A549 (cell line): ENCODE data around the gene SACM1L. TPM values are rescaled to one million over a fixed set of nuclear protein-coding genes. Genes with fewer than 3 reads are reported as not detected.

Experiments
- BCL3 ChIP-seq: fragments of >200 bp; sonication (Bioruptor Twin); formaldehyde crosslinking; IDR thresholded peaks from 3 replicates; pipeline ENCODE4 v1.6.1; 2016
- BHLHE40 ChIP-seq: IDR thresholded peaks from 2 replicates; pipeline ENCODE4 v1.6.1; 2012; ENCODE audit warnings: low read depth, low read length, inconsistent platforms
- CBX2 ChIP-seq: fragments of 200-600 bp; sonication (generic); IDR thresholded peaks from 2 replicates; pipeline ENCODE4 v1.6.1; 2016; ENCODE audit warnings: low read depth, mild to moderate bottlenecking, borderline replicate concordance
- CEBPB ChIP-seq, 2 experiments: fragments of >200 bp in 1 of 2; sonication (Bioruptor Twin) in 1 of 2; formaldehyde crosslinking in 1 of 2; IDR thresholded peaks; 2 replicates each; pipeline ENCODE4 v1.6.1; 2012 to 2016
- CHD4 ChIP-seq: fragments of 200-600 bp; sonication (generic); IDR thresholded peaks from 2 replicates; pipeline ENCODE4 v1.6.1; 2016; ENCODE audit warnings: antibody characterized with exemption, mild to moderate bottlenecking, borderline replicate concordance
- CTCF ChIP-seq: fragments of >200 bp; sonication (Bioruptor Twin); formaldehyde crosslinking; IDR thresholded peaks from 3 replicates; pipeline ENCODE4 v1.5.1; 2016
- E2F6 ChIP-seq: IDR thresholded peaks from 2 replicates; pipeline ENCODE4 v1.6.1; 2012; ENCODE audit warnings: low read depth, borderline replicate concordance
- EHMT2 ChIP-seq: fragments of 200-600 bp; sonication (generic); IDR thresholded peaks from 2 replicates; pipeline ENCODE4 v1.6.1; 2016; ENCODE audit warnings: antibody characterized with exemption, low read depth, mild to moderate bottlenecking, moderate library complexity
- ESRRA ChIP-seq: fragments of 150-350 bp; IDR thresholded peaks from 2 replicates; pipeline ENCODE4 v1.6.1; 2014; ENCODE audit warnings: mild to moderate bottlenecking, low read length, borderline replicate concordance
- FOSB ChIP-seq: fragments of 250-450 bp; sonication (Bioruptor Pico); IDR thresholded peaks from 2 replicates; pipeline ENCODE4 v1.5.0; 2020; ENCODE audit warnings: mild to moderate bottlenecking, moderate library complexity
- FOSL2 ChIP-seq, 2 experiments: fragments of 450-650 bp in 1 of 2; fragments of >200 bp in 1 of 2; sonication (Bioruptor Twin) in 1 of 2; formaldehyde crosslinking; IDR thresholded peaks; 2 replicates each; pipeline versions ENCODE4 v1.5.0 to v1.6.1; 2016 to 2020; ENCODE audit warnings: mild to moderate bottlenecking in 1 of 2, moderate library complexity in 1 of 2
- HDAC2 ChIP-seq: fragments of 200-600 bp; sonication (generic); IDR thresholded peaks from 2 replicates; pipeline ENCODE4 v1.6.1; 2016
- HES2 ChIP-seq: fragments of >200 bp; sonication (Bioruptor Twin); formaldehyde crosslinking; IDR thresholded peaks from 2 replicates; pipeline ENCODE4 v1.6.1; 2016
- HEYL ChIP-seq: fragments of 250-450 bp; sonication (Bioruptor Pico); IDR thresholded peaks from 2 replicates; pipeline ENCODE4 v1.8.0; 2021; ENCODE audit warnings: mild to moderate bottlenecking, moderate library complexity
- HOXA7 ChIP-seq: fragments of 250-450 bp; sonication (Bioruptor Pico); IDR thresholded peaks from 2 replicates; pipeline ENCODE4 v1.5.0; 2020; ENCODE audit warnings: mild to moderate bottlenecking, moderate library complexity
- HOXB13 ChIP-seq: fragments of 250-450 bp; sonication (Bioruptor Pico); IDR thresholded peaks from 2 replicates; pipeline ENCODE4 v1.5.0; 2020; ENCODE audit warnings: low read depth, mild to moderate bottlenecking, moderate library complexity
- JUN ChIP-seq, 2 experiments: fragments of >200 bp; sonication (Bioruptor Twin); formaldehyde crosslinking; IDR thresholded peaks; 2 replicates in 1 of 2; 3 replicates in 1 of 2; pipeline ENCODE4 v1.6.1; 2016 to 2017
- KDM1A ChIP-seq: fragments of 200-600 bp; sonication (generic); IDR thresholded peaks from 2 replicates; pipeline ENCODE4 v1.6.1; 2016; ENCODE audit warnings: low read depth, mild to moderate bottlenecking
- MAFK ChIP-seq: fragments of 450-650 bp; IDR thresholded peaks from 2 replicates; pipeline ENCODE4 v1.6.1; 2014; ENCODE audit not compliant: partially characterized antibody
- MAZ ChIP-seq: fragments of 150-350 bp; IDR thresholded peaks from 2 replicates; pipeline ENCODE4 v1.6.1; 2014; ENCODE audit warnings: antibody characterized with exemption, low read depth, low read length, borderline replicate concordance
- MYC ChIP-seq: IDR thresholded peaks from 2 replicates; pipeline ENCODE4 v1.6.1; 2012; ENCODE audit warnings: mild to moderate bottlenecking, inconsistent platforms, low read length, improper control_type of control experiment, borderline replicate concordance
- NPAS2 ChIP-seq: fragments of 250-450 bp; sonication (Bioruptor Pico); IDR thresholded peaks from 2 replicates; pipeline ENCODE4 v1.8.0; 2022; ENCODE audit warnings: mild to moderate bottlenecking, moderate library complexity, borderline replicate concordance
- POLR2A ChIP-seq: IDR thresholded peaks from 2 replicates; pipeline ENCODE4 v1.6.1; 2012; ENCODE audit warnings: mild to moderate bottlenecking, low read length
- POLR2AphosphoS2 ChIP-seq: conservative IDR thresholded peaks from 2 replicates; pipeline ENCODE4 v1.6.1; 2012; ENCODE audit warnings: low read length, improper control_type of control experiment, inconsistent platforms
- RCOR1 ChIP-seq: fragments of 150-350 bp; IDR thresholded peaks from 2 replicates; pipeline ENCODE4 v1.6.1; 2014; ENCODE audit warnings: antibody characterized with exemption, low read length, low read depth
- REST ChIP-seq: fragments of 200-600 bp; sonication (generic); IDR thresholded peaks from 2 replicates; pipeline ENCODE4 v1.6.1; 2016; ENCODE audit warnings: antibody characterized with exemption, mild to moderate bottlenecking, moderate library complexity
- SMC3 ChIP-seq: fragments of >200 bp; sonication (Bioruptor Twin); formaldehyde crosslinking; IDR thresholded peaks from 3 replicates; pipeline ENCODE4 v1.6.1; 2018; ENCODE audit warnings: inconsistent platforms
- TFCP2L1 ChIP-seq: fragments of 250-450 bp; sonication (Bioruptor Pico); IDR thresholded peaks from 2 replicates; pipeline ENCODE4 v1.5.0; 2021; ENCODE audit warnings: mild to moderate bottlenecking
- TP53 ChIP-seq: fragments of 250-450 bp; sonication (Bioruptor Pico); IDR thresholded peaks from 2 replicates; pipeline ENCODE4 v1.5.0; 2021; ENCODE audit warnings: mild to moderate bottlenecking, moderate library complexity
- ZC3H11A ChIP-seq: fragments of 450-650 bp; IDR thresholded peaks from 2 replicates; pipeline ENCODE4 v1.6.1; 2014; ENCODE audit warnings: antibody characterized with exemption, mild to moderate bottlenecking
- ZSCAN20 ChIP-seq: fragments of 250-450 bp; sonication (Bioruptor Pico); IDR thresholded peaks from 2 replicates; pipeline ENCODE4 v1.8.0; 2022; ENCODE audit warnings: mild to moderate bottlenecking, moderate library complexity
- polyA plus RNA-seq, 4 experiments: library from polyadenylated mRNA; depleted of rRNA in 3 of 4; stranded (reverse); fragments of >200 nt; fragmentation: RNase III in 1 of 4; extraction: RNeasy Plus Mini Kit Qiagen cat#74134 plus additional on column Dnase treatment in 1 of 4; gene quantifications; 2 replicates in 3 of 4; 3 replicates in 1 of 4; pipeline ENCODE4 v1.2.3, GENCODE V29; 2011 to 2017
- TF ChIP-seq, protein P1 (sequence below): fragments of 150-350 bp; IDR thresholded peaks from 2 replicates; pipeline ENCODE4 v1.6.1; 2014; ENCODE audit warnings: low read depth, mild to moderate bottlenecking, low read length

Gene SACM1L
- polyA plus RNA-seq, 2 of the 4 experiments (the other 2 are of a cell fraction) = 21.1 to 27.8 TPM

- TF ChIP-seq TFCP2L1 (CRISPR knock-in tag) = no peak
- TF ChIP-seq TP53 (CRISPR knock-in tag) = no peak
- 0 out of 3 replicates have a peak, but pooled peaks have one; percentile 11 for TF ChIP-seq SMC3
- TF ChIP-seq KDM1A = no peak
- no peak for TF ChIP-seq POLR2A
- TF ChIP-seq, protein P1, sequence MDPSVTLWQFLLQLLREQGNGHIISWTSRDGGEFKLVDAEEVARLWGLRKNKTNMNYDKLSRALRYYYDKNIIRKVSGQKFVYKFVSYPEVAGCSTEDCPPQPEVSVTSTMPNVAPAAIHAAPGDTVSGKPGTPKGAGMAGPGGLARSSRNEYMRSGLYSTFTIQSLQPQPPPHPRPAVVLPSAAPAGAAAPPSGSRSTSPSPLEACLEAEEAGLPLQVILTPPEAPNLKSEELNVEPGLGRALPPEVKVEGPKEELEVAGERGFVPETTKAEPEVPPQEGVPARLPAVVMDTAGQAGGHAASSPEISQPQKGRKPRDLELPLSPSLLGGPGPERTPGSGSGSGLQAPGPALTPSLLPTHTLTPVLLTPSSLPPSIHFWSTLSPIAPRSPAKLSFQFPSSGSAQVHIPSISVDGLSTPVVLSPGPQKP = no peak
- TF ChIP-seq FOSL2 (IDR thresholded peaks at IDR 0.05) = no peak
- TF ChIP-seq FOSL2 (CRISPR knock-in tag; IDR thresholded peaks at IDR 0.05) = peak; percentile 47; the same call in 1 of the 2 replicates
- no peak for TF ChIP-seq JUN (IDR thresholded peaks at IDR 0.05)
- TF ChIP-seq CEBPB (IDR thresholded peaks at IDR 0.05) = peak in 1 of 2 experiments; percentile 13; a peak in 1 of 4 replicates
- no peak for TF ChIP-seq MYC
- no peak for TF ChIP-seq MAFK
- TF ChIP-seq BCL3 = no peak
- no peak for TF ChIP-seq HOXB13
- TF ChIP-seq HES2 = 0 out of 2 replicates have a peak, but pooled peaks have one; percentile 11
- TF ChIP-seq CBX2 = no peak
- no peak for TF ChIP-seq ZC3H11A
- TF ChIP-seq EHMT2 = no peak
- TF ChIP-seq MAZ = no peak
- TF ChIP-seq HEYL (CRISPR knock-in tag) = no peak
- peak; percentile 55 for TF ChIP-seq CTCF
- no peak for TF ChIP-seq NPAS2
- no peak for TF ChIP-seq REST
- no peak for TF ChIP-seq CHD4
- TF ChIP-seq FOSB (CRISPR knock-in tag) = no peak
- no peak for TF ChIP-seq E2F6
- TF ChIP-seq HDAC2 = no peak
- no peak for TF ChIP-seq ZSCAN20
- TF ChIP-seq POLR2AphosphoS2 = no peak
- no peak for TF ChIP-seq ESRRA
- no peak for TF ChIP-seq HOXA7 (CRISPR knock-in tag)
- no peak for TF ChIP-seq BHLHE40
- TF ChIP-seq RCOR1 = no peak
These were observed 29.3 kb upstream of the SACM1L start (continued) for GRCh38 chr3:45659661-45660566.
